MCF 10A (cell line): ENCODE measurements around the gene NHLRC4. TPM values are rescaled to one million over a fixed set of nuclear protein-coding genes. Genes with fewer than 3 reads are reported as not detected.

Experiments
- BruUV-seq: library from RNA; stranded (reverse); fragments of 400-500 nt; replicated peaks from 2 replicates; lab custom pipeline; 2021; lab: Mats Ljungman, UMichigan
- CTCF ChIA-PET: fragments of 300-600 bp; sonication (Branson Sonifier 250); formaldehyde crosslinking; extraction: SDS; loops from one replicate; lab custom pipeline; 2021; ENCODE audit warnings: antibody characterized with exemption, inconsistent platforms; lab: Yijun Ruan, JAX
- POLR2A ChIA-PET: fragments of 300-600, 350-650 bp; sonication (Branson Sonifier 250); formaldehyde crosslinking; extraction: SDS; loops from one replicate; lab custom pipeline; 2020; ENCODE audit warnings: antibody characterized with exemption, inconsistent platforms; lab: Yijun Ruan, JAX
- DNase-seq: peaks from one replicate; pipeline ENCODE4 v3.0.0-alpha.2; 2018; ENCODE audit not compliant: unreplicated experiment
- H3K27ac Mint-ChIP-seq: one replicate; pipeline ENCODE4 v1.8.0; 2022; ENCODE audit warnings: mild to moderate bottlenecking, low read depth, mixed read lengths; ENCODE audit not compliant: unreplicated experiment
- H3K27me3 Mint-ChIP-seq: one replicate; pipeline ENCODE4 v1.8.0; 2022; ENCODE audit warnings: mixed read lengths; ENCODE audit not compliant: insufficient read depth, unreplicated experiment
- H3K36me3 Mint-ChIP-seq: one replicate; pipeline ENCODE4 v1.8.0; 2022; ENCODE audit warnings: mild to moderate bottlenecking, moderate library complexity, mixed read lengths; ENCODE audit not compliant: insufficient read depth, unreplicated experiment
- H3K4me1 Mint-ChIP-seq: one replicate; pipeline ENCODE4 v1.8.0; 2022; ENCODE audit warnings: mixed read lengths; ENCODE audit not compliant: insufficient read depth, unreplicated experiment
- H3K4me3 Mint-ChIP-seq: one replicate; pipeline ENCODE4 v1.8.0; 2022; ENCODE audit warnings: mild to moderate bottlenecking, moderate library complexity, mixed read lengths; ENCODE audit not compliant: unreplicated experiment
- H3K9me3 Mint-ChIP-seq: one replicate; pipeline ENCODE4 v1.8.0; 2022; ENCODE audit warnings: mixed read lengths; ENCODE audit not compliant: unreplicated experiment
- intact Hi-C: fragments of 100-400 bp; cut with micrococcal nuclease; formaldehyde crosslinking; loops from 2 replicates; pipeline ENCODE4 v1.14.1; 2022
- total RNA-seq: library from RNA; stranded (reverse); gene quantifications from 2 replicates; pipeline ENCODE4 v1.2.3, GENCODE V29; 2022
- TF ChIP-seq, protein P1 (sequence below): fragments of 200-600 bp; IDR thresholded peaks from one replicate; pipeline ENCODE4 v1.8.0; 2022; ENCODE audit warnings: antibody characterized with exemption, mild to moderate bottlenecking; ENCODE audit not compliant: unreplicated experiment

The NHLRC4 gene
- total RNA-seq, 1 experiment from 2014 or later = not detected

DNA sequence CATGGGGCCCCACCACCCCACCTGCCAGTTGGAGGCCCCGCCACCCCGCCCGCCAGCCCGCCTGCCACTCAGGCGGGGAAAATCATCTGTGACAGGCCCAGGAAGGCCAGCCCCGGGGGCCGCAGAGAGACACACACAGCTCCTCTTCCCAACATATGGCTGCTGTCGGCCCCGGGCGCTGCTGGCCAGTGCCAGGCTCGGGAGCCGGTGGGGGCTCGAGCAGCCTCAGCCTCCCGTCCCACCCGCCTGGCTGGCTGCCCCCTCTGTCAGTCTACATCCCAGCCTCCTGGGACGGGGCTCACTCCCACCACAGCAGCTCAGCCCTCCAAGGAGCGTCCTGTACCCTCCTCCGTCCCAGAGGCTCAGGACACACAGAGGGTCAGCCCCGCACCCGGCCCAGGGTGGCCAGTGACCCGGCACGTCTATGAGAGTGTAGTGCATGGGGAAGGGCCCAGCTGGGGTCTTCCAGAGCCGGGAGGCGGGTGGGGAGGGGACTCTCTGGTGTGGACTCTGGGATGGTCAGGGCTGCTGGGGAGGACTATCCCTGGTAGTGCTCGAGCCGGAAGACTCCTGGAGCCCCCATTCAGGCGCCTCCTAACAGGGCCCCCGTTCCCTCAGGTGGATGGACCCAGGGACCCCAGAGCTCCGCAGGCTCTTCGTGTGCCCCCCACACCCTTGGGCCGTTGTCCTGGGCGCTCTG lies 10.2 kb upstream of the NHLRC4 start:
- no peak overlapping the region for H3K4me3 Mint-ChIP-seq

DNA sequence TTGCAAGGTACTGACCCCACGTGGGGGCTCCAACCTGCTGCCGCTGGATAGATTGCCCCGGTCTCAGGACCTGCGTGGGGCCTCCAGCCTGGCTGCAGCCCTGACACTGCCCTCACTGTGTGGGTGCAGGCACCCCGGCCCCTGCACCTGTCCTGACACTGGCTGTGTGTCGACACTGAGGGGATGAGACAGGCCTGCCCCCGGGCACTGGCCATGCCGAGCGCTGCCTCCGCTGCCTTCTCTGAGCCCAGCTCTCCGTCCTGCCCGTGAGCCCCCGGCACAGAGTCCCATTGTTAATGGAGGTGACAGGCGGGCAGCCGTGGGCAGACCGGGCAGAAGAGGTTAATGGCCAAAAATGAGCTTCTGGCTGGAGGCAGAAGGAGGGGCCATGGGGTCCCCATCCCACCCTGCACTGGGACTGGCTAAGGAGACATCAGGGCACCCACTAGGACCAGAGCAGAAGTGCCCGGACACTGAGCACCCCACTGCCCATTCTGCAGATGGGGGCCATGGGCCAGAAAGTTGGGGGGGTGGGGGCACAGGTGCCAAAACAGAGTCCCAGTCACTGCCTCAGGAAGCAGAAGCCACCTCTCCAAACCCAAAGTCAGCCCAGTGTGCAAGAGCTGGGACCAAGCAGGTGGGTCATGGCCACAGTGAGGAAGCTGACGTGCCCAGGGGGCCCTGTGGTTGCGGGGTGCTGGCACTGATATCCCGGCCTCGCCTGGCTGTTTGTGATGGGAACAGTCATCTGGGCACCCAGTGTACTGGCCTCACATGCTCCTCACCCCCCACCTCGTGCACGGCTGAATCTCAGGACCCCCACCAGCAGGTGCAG lies 9.1 kb upstream of the NHLRC4 start:
- Mint-ChIP-seq H3K4me3 (no peak overlapping the region), H3K27me3 (no peaks in the 10 kb centered on the region), H3K9me3 (no peaks in the 10 kb centered on the region), H3K36me3 (no peaks in the 10 kb centered on the region), H3K4me1 (no peaks in the 10 kb centered on the region), H3K27ac (no peak overlapping the region)
- BruUV-seq = no TSS peak
- intact Hi-C loops = no loop called here
- POLR2A ChIA-PET = interaction anchor here (0.6 kb wide), 1 partner anchor 470 kb away, joined by 3 read pairs; no protein-coding TSS in a partner anchor
- CTCF ChIA-PET = no interaction called here
- TF ChIP-seq, protein P1, sequence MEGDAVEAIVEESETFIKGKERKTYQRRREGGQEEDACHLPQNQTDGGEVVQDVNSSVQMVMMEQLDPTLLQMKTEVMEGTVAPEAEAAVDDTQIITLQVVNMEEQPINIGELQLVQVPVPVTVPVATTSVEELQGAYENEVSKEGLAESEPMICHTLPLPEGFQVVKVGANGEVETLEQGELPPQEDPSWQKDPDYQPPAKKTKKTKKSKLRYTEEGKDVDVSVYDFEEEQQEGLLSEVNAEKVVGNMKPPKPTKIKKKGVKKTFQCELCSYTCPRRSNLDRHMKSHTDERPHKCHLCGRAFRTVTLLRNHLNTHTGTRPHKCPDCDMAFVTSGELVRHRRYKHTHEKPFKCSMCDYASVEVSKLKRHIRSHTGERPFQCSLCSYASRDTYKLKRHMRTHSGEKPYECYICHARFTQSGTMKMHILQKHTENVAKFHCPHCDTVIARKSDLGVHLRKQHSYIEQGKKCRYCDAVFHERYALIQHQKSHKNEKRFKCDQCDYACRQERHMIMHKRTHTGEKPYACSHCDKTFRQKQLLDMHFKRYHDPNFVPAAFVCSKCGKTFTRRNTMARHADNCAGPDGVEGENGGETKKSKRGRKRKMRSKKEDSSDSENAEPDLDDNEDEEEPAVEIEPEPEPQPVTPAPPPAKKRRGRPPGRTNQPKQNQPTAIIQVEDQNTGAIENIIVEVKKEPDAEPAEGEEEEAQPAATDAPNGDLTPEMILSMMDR = no peak
- no peak for DNase-seq

More for the DNA sequence above, 10.2 kb upstream of the NHLRC4 start:
- Mint-ChIP-seq H3K27me3 (no peaks in the 10 kb centered on the region), H3K27ac (no peak overlapping the region), H3K9me3 (no peaks in the 10 kb centered on the region), H3K4me1 (no peaks in the 10 kb centered on the region), H3K36me3 (no peaks in the 10 kb centered on the region)
- TF ChIP-seq, protein P1 = no peak
- CTCF ChIA-PET = no interaction called here
- no peak for DNase-seq
- POLR2A ChIA-PET = no interaction called here
- no TSS peak for BruUV-seq
- intact Hi-C loops = no loop called here

DNA sequence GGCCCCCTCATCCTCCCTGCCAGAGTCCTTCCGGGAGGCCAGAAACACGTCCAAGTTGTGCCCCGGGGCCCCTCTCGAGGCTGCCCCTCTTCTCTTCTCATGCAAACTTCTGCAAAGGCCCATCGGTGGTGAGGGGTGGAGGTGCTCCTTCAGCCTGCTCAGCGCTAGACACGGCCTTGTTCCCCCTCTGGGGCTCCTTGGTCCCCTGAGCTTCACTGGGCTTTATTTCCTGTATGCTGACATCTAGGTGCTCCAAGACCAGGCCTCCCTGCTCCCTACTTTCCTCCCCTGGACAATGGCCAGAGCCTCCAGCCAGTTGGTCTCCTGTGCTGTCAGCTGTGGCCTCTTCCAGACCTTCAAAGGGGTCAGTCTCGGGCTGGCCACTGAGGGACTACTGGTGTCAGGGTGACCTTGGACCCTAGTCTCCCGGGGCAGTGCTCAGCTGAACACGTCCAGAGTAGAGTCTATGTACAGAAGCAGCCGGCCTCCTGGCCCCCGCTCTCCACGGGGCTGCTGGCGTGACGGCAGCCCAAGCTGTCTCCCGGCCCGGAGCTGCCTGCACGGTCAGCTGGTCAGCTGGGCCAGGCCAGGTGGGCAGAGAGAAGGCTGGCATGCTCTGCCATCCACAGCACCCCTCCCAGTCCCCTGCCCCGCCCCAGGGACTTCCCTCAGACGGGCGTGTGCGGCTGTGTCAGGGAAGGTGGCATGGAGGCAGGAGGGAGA lies 8.3 kb upstream of the NHLRC4 start:
- no peak overlapping the region for H3K27ac Mint-ChIP-seq
- intact Hi-C loops = no loop called here
- ChIA-PET POLR2A (interaction anchor here (0.6 kb wide), 1 partner anchor 470 kb away, joined by 3 read pairs; no protein-coding TSS in a partner anchor), CTCF (interaction anchor here (0.6 kb wide), 1 partner anchor 123 kb away, joined by 3 read pairs; no protein-coding TSS in a partner anchor)
- no peak overlapping the region for H3K4me3 Mint-ChIP-seq
- TF ChIP-seq, protein P1 = no peak
- no peak for DNase-seq
- BruUV-seq = no TSS peak
- H3K9me3 Mint-ChIP-seq = no peaks in the 10 kb centered on the region
- no peaks in the 10 kb centered on the region for H3K36me3 Mint-ChIP-seq
- no peaks in the 10 kb centered on the region for H3K27me3 Mint-ChIP-seq
- H3K4me1 Mint-ChIP-seq = no peaks in the 10 kb centered on the region

DNA sequence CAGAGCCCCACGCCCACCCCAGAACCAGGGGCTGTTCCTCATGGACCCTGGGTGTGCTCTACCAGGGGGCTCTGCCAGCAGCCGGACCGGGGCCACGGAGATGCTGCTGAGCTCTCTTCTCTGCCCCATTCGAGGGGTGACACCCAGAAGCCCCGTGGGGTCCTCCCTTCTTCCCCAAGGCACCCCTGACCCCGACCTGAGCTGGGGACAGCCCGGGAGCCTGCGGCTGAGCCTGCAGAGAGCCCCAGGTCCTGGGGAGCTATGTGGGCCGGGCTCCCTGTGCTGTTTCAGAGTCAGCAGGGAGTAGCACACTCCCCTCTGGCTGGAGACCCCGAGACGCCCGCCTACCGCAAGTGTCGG lies 7.8 kb upstream of the NHLRC4 start:
- TF ChIP-seq, protein P1 = no peak
- no peak overlapping the region for H3K4me3 Mint-ChIP-seq
- H3K4me1 Mint-ChIP-seq = no peaks in the 10 kb centered on the region
- H3K36me3 Mint-ChIP-seq = no peaks in the 10 kb centered on the region
- ChIA-PET POLR2A (no interaction called here), CTCF (interaction anchor here (0.6 to 0.7 kb wide), 2 partner anchors 9 to 124 kb away, joined by 3 read pairs; no protein-coding TSS in a partner anchor)
- no peaks in the 10 kb centered on the region for H3K9me3 Mint-ChIP-seq
- DNase-seq = no peak
- no peak overlapping the region for H3K27ac Mint-ChIP-seq
- BruUV-seq = no TSS peak
- intact Hi-C loops = no loop called here
- no peaks in the 10 kb centered on the region for H3K27me3 Mint-ChIP-seq
